ENCODE data around the gene PLEKHA1.

DNA sequence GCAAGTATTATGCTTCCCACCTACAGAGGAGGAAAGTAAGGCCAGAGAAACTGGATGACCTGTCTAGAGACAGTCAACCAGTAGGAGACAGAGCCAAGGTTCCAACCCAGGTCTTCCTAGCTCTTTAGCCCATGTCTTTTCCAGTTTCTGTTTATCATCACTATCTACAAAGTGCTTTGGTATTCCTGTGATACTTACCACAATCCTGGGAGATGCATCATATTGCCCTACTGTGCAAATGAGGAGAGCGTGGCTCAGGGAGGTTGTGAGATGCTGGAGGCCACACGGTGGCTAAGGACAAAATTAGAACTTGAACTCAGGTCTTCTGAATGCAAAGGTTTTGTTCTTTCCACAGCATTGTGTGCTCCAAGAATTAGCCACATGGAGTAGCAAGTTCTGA lies 11.2 kb upstream of the PLEKHA1 start:
- no peak for TF ChIP-seq GATA1 (IDR thresholded peaks at IDR 0.05; ENCODE audit: low read depth, low read length)
- TF ChIP-seq POLR2A (IDR thresholded peaks at IDR 0.05; ENCODE audit: low read length) = no peak

Data from erythroblast (primary cell).